D721Med (cell line): ENCODE data around the gene GORASP1.

ENCODE experiments used
- DNase-seq: peaks from one replicate; pipeline ENCODE4 v3.0.0; 2011; ENCODE audit warnings: low spot score; ENCODE audit not compliant: insufficient read length
- FAIRE-seq: peaks from 2 replicates; lab custom pipeline; 2011; peaks lifted over from hg19 to GRCh38; lab: Jason Lieb, UNC
- CTCF ChIP-seq: IDR thresholded peaks from 2 replicates; pipeline ENCODE4 v1.5.1; 2012; ENCODE audit warnings: mild to moderate bottlenecking, control low read depth; ENCODE audit not compliant: insufficient read depth; ENCODE audit errors: missing control alignments

The GORASP1 gene

DNA sequence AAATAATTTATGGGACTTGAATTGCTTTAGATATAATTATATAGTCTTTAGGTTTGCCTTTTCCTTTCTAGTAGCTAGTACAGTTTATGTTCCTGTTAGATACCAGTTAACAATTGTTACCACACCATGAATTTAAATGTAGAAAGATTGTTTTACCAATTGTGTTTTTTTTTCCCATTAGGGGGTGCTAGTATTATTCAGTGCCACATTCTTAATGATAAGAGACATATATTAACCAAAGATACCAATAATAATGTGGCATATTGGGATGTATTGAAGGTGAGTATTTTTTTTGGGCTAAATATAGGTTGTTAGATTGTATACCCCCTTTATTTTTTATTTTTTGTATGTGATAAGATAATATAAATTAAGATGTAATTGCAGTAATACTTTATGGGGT is 27.9 kb downstream of the GORASP1 start:
- TF ChIP-seq CTCF = peak; percentile 14
- FAIRE-seq = no peak
- no peak for DNase-seq

- DNase-seq (no peak), FAIRE-seq (no peak)
- no peak for TF ChIP-seq CTCF
Measured at GRCh38 chr3:39075910-39076309, 31.5 kb downstream of the GORASP1 start.

DNA sequence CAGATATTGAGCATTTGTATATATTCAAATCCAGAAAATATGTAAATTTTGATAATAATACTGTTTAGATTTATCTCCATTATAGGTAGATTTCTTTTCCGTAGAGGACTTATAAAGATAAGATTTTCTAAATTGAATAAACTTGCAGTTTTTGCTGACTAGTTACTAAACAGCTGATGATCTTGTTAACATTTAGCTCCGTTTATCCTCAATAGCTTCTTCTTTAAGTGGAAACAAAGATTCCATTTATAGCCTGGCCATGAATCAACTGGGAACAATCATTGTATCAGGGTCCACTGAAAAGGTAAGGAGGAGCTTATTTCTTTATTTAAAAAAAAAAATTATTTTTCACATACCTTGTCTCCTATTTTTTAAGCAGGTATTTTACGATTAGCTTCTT is 38.9 kb downstream of the GORASP1 start:
- DNase-seq (no peak), FAIRE-seq (no peak)
- TF ChIP-seq CTCF = no peak

DNA sequence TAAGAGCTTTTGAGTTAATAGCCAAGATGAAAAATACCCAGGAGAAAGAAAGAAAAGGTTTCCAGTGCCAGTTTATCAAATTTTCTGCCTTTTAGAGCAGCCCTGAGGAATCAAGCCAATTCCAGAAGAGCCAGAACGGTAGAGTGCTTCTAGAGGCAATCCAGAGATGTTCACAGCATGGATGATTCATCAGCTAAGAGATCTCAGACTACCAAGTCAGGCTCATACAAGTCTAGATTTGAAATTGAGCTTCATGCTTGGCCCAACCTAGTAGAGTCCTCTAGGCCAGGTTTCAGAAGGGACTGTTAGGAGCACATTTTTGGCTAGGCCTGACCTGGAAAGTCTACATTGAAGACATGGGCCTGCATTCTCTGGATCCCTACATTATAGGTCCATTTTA is 40.1 kb downstream of the GORASP1 start:
- FAIRE-seq (no peak), DNase-seq (no peak)
- no peak for TF ChIP-seq CTCF

- peak; percentile 8 for TF ChIP-seq CTCF
- DNase-seq = no peak
- no peak for FAIRE-seq
Measured at GRCh38 chr3:39065197-39065596, 42.2 kb downstream of the GORASP1 start.

DNA sequence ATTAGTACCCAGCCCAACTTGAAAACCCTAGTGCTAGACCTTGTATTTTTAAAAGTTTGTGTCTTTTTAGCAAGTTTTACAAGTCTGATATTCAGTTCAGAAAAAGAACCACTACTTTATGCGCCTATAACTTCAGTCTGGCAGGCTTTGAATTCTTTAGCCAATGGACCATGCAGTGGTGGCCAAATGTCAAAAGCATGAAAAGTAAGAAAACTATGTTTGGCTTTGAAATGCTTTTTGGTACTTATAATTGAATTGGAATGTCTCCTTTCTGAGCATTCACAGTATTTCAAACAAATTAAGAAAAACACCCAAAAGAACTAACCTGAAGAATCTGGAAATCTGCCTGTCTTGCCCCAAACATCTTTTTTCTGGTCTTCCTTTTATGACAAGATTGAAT is 42.8 kb downstream of the GORASP1 start:
- DNase-seq = no peak
- no peak for FAIRE-seq

DNA sequence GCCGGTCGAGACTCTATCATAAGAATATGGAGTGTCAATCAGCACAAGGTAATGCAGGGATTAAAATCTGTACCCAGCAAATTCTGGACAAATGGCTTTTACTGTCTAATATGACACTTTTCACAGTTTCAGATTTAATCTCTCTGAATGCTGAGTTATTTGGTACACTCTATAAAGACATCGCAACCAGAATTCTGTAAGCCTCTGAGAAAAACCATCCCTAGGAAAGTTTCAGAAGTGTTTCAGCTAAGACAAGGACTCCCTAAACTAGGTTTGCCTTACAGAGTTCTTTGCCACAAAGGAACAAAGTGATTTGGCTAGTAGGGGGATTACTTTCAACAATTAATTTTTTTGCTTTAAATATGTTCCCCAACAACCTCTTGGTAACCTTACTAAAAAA is 44.3 kb downstream of the GORASP1 start:
- TF ChIP-seq CTCF = no peak
- FAIRE-seq (no peak), DNase-seq (no peak)

More for the DNA sequence above, 42.8 kb downstream of the GORASP1 start:
- TF ChIP-seq CTCF = no peak
